WERI-Rb-1 (cell line): ENCODE measurements around the gene ODAD4.
"Not testable (repeated sequence)": the region's sequence is repeated elsewhere in the genome, so short reads cannot be mapped to it uniquely, and the experiment has no call there.

ENCODE experiments used
- DNase-seq: peaks from one replicate; pipeline ENCODE4 v3.0.0-alpha.2; 2020
- H3K27ac ChIP-seq: fragments of 250-450 bp; sonication (Bioruptor Pico); 2 replicates; pipeline ENCODE4 v1.5.1; 2020; ENCODE audit warnings: mild to moderate bottlenecking, moderate library complexity
- H3K27me3 ChIP-seq: fragments of 250-450 bp; sonication (Bioruptor Pico); 2 replicates; pipeline ENCODE4 v1.5.1; 2021; ENCODE audit warnings: mild to moderate bottlenecking, low read depth, moderate library complexity; ENCODE audit not compliant: insufficient read depth, severe bottlenecking
- H3K36me3 ChIP-seq: fragments of 250-450 bp; sonication (Bioruptor Pico); 2 replicates; pipeline ENCODE4 v1.5.1; 2020; ENCODE audit warnings: mild to moderate bottlenecking, moderate library complexity
- H3K4me3 ChIP-seq: 2 replicates; pipeline ENCODE4 v1.5.1; 2011; ENCODE audit warnings: low read depth, mild to moderate bottlenecking, control low read depth, low read length
- H3K9me3 ChIP-seq: fragments of 250-450 bp; sonication (Bioruptor Pico); 2 replicates; pipeline ENCODE4 v1.5.1; 2021; ENCODE audit warnings: mild to moderate bottlenecking, moderate library complexity; ENCODE audit not compliant: severe bottlenecking
- CTCF ChIP-seq: IDR thresholded peaks from 2 replicates; pipeline ENCODE4 v1.5.1; 2011; ENCODE audit warnings: low read depth, mild to moderate bottlenecking, control low read depth, inconsistent platforms, low read length

The ODAD4 gene

GRCh38 chr17:42010898-42011516 is 80.6 kb downstream of the ODAD4 start:
- no peak overlapping the region for H3K4me3 ChIP-seq
- no peak for TF ChIP-seq CTCF
- H3K9me3 ChIP-seq, result no peaks in the 10 kb centered on the region
- no peak for DNase-seq
- peaks cover 32% of the 10 kb centered on the region for H3K36me3 ChIP-seq
- H3K27ac ChIP-seq, result no peak overlapping the region
- no peaks in the 10 kb centered on the region for H3K27me3 ChIP-seq

- not testable (repeated sequence) for H3K4me3 ChIP-seq, DNase-seq, H3K27ac ChIP-seq, H3K27me3 ChIP-seq, H3K9me3 ChIP-seq
- H3K36me3 ChIP-seq, result peaks cover 40% of the 10 kb centered on the region
Measured at GRCh38 chr17:42012363-42012762, 81.9 kb downstream of the ODAD4 start.

GRCh38 chr17:42013740-42014139 is 83.3 kb downstream of the ODAD4 start:
- H3K27me3 ChIP-seq, H3K4me3 ChIP-seq, H3K27ac ChIP-seq, H3K9me3 ChIP-seq, DNase-seq: not testable (repeated sequence)
- H3K36me3 ChIP-seq, result peaks cover 38% of the 10 kb centered on the region
